ENCODE measurements around the gene PLEKHO1. TPM values are rescaled to one million over a fixed set of nuclear protein-coding genes. Genes with fewer than 3 reads are reported as not detected.

PLEKHO1 gene
- total RNA-seq, 4 donors from 2014 or later = 24.8 to 60.2 (median 30.6) TPM

DNA sequence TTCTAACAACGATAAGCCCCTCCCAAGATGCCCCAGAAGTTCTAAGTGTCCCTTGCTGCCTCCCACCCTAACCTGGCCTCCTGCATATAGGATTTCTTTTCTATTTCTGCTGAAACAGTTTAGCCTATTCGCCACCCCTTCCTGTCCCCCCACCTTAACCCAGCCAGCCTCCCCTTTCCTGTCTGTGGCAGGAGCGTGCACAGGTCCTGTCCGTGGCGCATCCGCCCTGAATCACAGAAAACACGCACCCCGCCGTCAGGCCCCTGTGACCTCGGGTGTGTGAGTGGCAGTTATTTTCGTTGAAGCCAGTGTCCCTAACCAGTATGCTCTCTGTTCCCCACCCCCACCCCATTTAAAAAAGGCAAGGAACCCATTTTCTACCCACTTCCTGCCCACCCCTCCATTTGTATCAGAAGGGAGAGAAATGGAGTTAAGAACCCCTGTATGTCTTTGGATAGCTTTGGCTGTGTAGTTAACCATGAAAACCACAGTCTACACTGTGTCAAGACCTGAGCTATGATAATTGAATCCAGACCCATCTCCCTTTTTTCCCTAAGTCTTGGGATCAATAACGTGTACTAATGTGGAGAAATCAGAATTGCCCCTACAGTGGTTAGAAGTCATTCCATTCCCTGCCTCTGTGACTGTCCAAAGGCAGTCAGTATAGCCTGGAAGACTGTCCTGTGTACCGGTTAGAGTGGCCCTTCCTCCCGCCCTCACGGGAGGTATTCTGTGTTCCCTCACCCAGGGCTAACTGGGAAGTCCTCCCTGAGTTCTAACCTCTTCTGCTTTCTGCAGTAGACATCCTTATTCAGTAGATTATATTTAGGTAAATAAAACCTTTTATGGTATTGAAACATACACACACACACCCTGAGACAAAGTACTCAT is 1.8 kb downstream of the PLEKHO1 start:
- TF ChIP-seq, protein P1, sequence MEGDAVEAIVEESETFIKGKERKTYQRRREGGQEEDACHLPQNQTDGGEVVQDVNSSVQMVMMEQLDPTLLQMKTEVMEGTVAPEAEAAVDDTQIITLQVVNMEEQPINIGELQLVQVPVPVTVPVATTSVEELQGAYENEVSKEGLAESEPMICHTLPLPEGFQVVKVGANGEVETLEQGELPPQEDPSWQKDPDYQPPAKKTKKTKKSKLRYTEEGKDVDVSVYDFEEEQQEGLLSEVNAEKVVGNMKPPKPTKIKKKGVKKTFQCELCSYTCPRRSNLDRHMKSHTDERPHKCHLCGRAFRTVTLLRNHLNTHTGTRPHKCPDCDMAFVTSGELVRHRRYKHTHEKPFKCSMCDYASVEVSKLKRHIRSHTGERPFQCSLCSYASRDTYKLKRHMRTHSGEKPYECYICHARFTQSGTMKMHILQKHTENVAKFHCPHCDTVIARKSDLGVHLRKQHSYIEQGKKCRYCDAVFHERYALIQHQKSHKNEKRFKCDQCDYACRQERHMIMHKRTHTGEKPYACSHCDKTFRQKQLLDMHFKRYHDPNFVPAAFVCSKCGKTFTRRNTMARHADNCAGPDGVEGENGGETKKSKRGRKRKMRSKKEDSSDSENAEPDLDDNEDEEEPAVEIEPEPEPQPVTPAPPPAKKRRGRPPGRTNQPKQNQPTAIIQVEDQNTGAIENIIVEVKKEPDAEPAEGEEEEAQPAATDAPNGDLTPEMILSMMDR (IDR thresholded peaks at IDR 0.05; ENCODE audit: low read depth) = no peak

DNA sequence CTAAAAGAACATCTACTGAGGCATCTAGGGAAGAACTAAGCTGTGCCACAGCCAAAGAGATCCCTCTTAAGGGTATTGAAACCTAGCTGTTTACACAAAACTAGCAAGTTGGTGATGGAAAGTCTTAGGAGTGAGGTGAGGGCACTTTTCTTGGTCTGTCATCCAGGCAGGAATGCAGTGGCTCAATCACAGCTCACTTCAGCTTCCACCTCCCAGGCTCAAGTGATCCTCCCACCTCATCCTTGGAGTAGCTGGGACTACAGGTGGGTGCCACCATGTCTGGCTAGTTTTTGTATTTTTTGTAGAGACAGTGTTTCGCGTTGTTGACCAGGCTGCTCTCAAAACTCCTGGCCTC is 2.4 kb downstream of the PLEKHO1 start:
- TF ChIP-seq, protein P1 (IDR thresholded peaks at IDR 0.05; ENCODE audit: low read depth) = no peak

DNA sequence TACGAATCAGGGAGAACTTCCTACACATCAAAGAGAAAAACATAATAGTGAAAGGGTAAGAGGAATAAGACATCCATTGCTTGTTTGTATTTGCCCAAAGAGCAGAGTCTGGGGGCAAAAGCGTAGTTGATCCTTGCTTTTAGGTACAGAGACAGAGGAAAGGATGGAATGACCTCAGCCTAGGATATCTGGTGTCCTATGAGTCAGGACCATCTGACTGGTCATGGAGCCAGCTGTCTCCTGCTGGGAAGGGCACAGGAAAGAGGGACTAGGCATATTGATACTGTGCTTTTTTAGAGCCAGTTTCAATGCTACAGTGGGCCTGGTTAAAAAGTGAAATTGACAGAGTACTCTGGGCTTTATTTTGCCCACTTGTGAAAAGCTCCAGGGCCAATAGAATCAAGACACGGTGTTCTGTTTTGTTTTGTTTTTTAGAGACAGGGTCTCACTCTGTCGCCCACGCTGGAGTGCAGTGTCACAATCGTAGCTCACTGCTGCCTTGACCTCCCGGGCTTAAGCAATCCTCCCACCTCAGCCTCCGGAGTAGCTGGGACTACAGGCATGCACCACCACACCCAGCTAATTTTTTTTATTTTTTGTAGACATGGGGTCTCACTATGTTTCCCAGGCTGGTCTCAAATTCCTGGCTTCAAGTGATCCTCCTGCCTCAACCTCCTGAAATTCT is 3.2 kb downstream of the PLEKHO1 start:
- TF ChIP-seq, protein P1 (IDR thresholded peaks at IDR 0.05; ENCODE audit: low read depth) = no peak

DNA sequence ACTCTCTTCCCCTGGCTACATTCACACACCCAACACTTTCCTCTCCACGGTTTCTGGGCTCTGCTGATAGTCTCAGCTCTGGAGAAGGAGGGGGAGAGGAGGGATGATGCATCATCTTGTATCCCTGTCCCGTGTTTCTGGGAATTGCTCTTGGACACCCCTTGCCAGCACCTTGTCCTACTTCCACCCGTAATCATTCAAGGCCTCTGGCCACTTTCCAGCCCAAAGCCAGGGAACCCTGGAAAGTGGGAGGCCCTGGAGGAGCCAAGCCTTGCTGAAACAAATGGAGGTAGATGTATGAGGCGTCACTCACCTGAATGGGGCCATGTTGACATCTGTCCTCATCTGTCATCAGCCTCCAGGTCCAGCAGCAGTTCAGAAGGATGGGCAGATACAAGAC is 4.4 kb downstream of the PLEKHO1 start:
- TF ChIP-seq, protein P1 (IDR thresholded peaks at IDR 0.05; ENCODE audit: low read depth) = no peak

DNA sequence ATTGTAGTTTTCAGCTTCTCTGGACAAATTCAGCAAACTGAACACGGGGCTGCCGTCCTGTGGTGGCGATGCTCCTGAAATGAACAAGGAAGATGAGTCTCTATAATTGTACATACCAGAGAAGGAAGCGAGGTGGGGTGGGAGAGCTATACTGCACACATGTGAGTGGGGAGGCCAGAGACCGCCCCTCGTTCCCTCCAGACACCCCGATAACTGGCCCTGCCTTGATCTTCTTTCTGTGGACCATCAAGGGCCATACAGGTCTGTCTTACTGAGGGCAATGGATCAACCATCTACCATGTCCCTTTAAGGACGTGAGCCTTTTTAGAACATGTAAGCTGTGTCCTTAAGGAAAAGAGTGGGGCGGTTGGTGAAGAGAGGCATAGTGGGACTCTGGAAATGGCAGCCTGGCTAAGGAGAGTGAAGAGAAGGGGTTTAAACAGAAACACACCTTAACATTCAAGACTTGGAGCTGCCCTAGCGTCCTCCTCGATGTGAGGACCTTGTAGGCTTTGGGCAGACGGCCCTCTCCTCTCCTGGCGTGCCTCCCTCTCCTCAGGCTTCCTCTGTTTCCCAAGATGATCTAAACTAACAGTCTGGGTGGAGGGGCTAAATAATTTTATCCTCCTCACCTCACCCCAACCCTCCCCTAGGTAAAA is 5.8 kb downstream of the PLEKHO1 start:
- TF ChIP-seq, protein P1 (IDR thresholded peaks at IDR 0.05; ENCODE audit: low read depth) = no peak

DNA sequence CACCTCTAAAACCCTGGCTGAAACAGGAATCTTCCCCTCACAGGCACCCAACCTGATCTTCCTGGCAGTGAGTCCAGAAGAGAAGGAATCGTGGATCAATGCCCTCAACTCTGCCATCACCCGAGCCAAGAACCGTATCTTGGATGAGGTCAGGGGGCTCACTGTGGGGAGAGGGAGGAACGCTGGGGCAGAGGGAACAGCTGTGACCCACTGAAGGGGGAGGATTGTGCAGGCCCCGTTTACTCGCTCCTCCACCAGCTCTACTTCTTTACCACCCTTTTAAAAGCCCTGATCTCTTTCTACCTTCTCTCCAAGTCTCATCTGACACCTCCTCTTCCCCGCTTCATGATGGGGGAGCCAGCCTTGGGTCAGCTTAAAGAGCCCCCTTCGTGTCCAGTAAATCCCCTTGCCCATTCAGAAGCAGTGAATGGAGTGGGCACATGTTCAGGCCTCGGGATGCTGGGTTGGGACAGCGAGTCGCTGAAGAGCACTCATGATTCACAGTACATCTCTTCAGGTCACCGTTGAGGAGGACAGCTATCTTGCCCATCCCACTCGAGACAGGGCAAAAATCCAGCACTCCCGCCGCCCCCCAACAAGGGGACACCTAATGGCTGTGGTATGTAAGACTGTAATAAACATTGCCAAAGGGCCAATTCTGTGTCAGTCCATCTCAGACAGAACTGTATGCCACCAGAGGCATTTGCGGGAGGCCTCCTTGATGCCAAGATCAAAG is 7.3 kb downstream of the PLEKHO1 start:
- TF ChIP-seq, protein P1 (IDR thresholded peaks at IDR 0.05; ENCODE audit: low read depth) = no peak
